GM18498 (cell line): Measurements from ENCODE around the gene NSUN6.
"Not testable (repeated sequence)": the region's sequence is repeated elsewhere in the genome, so short reads cannot be mapped to it uniquely, and the experiment has no call there.

Experiments used
- ATAC-seq: cut with Tn5 transposase; IDR thresholded peaks from one replicate; pipeline ENCODE4 v1.9.1; 2021; ENCODE audit warnings: mild to moderate bottlenecking, moderate library complexity; ENCODE audit not compliant: unreplicated experiment

Gene NSUN6

GRCh38 chr10:18659819-18660535 lies 8.6 kb upstream of the NSUN6 start:
- ATAC-seq, result peak; percentile 21

DNA sequence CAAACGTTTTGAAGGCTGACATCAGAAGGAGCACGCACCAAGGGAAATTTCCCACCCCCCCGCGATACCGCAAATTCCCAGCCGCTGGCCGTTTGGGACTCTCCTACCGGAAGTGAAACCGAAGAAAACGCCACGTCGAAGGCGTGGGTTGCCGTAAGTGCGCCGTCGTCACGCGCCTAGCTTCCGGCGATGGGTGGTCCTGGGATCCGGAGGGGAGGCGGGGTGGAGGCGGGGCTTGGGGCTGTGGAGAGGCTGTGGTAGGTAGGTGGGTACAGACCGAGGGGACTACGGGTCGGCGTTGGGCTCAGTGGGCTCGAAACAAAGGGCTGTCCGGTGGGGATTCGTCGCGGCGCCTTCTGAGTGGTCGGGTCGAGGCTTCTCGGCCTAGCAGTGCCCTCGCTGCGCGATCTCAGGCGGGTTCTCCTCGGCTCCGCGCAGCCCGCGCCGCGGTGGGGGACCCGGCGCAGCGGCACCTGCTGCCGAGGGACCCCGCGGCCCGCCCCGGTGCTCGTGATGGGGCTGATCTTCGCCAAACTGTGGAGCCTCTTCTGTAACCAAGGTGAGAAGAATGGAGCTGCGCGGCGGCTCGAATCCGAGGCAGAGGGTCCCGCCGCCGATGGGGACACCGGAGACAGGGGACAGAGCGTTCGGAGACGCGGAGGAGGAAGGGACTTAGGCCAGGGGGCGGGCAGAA lies 7.9 kb upstream of the NSUN6 start, which contains the start of gene ARL5B:
TSS of gene ARL5B (plus strand) at position 307 of the 694 bp plus-strand sequence. CDS start at position 514, 207 bp downstream.
- peak; percentile 92 for ATAC-seq

DNA sequence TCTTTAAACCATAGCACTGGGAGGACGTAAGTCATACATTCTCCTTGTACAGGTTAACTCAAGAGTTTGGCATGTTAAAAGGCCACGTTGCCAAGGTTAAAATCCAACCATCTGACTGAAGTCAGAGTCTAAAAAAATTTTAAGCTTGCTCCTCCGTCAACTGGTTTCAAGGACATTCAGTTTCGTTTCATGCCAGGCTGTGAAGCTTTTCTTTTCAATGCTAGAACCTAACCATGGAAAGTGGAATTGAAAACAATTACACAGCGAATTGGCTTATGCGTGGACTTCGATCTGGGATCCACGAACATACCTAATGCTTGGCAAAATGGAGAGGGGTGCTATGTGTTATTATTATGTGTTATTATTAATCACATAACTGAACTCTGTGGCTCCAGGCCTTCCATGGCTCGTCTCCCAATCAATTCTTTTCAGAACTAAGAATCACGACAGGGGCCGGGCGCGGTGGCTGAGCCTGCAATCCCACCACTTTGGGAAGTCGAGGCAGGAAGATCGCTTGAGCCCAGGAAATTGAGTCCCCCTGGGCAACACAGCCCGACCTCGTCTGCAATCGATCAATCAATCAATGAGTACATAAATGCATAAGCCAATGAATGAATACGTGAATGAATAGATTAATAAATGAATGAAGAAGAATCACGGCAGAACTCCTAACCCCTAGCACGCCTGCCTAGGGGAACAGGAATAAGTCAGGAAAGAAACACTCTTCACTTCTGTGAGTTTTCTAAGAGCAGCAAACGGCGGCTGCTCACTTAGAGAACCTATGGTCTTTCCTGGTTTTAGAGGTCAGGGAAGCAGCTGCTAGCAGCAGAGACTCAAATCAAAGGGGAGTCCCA lies 7.1 kb upstream of the NSUN6 start:
- peak; percentile 23 for ATAC-seq

GRCh38 chr10:18656724-18657123 lies 5.3 kb upstream of the NSUN6 start:
- ATAC-seq, result no peak

DNA sequence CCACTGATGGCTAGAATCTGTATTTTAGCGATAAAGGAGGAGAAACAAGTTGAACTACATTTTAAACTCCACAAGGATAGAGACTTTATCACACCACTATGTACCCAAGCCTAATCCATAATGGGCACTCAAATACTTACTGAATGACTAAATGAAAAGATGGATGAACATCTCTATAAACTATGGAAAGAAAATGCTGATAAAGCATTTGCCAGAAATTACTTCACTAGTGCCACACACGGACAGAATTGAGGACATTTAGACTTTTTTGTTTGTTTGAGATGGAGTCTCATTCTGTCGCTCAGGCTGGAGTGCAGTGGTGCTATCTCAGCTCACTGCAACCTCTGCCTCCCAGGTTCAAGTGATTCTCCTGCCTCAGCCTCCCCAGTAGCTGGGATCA lies 1.7 kb upstream of the NSUN6 start:
- ATAC-seq, result no peak

- ATAC-seq, result no peak
These were observed 886 bp downstream of the NSUN6 start for GRCh38 chr10:18650404-18650997.

- ATAC-seq, result no peak
These were observed 1.9 kb downstream of the NSUN6 start for GRCh38 chr10:18649364-18649959.

DNA sequence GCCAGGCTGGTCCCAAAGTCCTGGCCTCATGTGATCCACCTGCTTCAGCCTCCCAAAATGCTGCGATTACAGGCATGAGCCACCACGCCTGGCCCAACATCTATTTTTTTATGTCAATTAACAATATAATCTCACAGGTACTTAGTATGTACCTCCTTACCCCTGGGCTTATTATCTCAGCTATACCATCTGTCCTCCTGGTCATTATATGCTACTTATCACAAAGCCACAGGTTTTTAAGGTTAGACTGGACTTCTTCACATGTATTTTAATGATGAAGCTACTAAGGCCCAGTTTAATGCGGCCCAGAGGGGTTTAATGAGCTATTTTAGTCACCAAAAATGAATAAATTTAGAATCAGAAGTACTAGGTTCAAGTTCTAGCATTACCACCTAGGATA lies 3.4 kb downstream of the NSUN6 start:
- no peak for ATAC-seq

- ATAC-seq, result no peak
These were observed 4.2 kb downstream of the NSUN6 start for GRCh38 chr10:18647151-18647550.

GRCh38 chr10:18639719-18640118 lies 11.7 kb downstream of the NSUN6 start:
- not testable (repeated sequence) for ATAC-seq

GRCh38 chr10:18637400-18637799 lies 14.0 kb downstream of the NSUN6 start:
- ATAC-seq, result not testable (repeated sequence)

DNA sequence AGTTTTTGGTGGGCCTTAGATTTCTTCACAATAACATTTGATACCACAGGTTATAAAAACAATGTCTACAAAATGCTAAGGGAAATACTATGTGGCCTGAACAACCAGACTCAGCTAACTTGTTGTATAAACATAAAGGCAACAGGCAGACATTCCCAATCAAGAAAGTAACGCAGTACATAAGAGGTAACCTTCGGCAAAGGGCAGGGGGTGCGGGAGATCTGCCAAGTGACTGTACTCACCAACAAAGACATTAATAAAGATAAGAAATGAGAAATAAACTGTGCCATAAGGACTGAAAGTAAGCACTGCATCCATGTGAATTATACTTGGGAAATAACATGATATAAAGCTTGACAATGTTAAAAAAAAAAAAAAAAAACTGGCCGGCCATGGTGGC lies 15.4 kb downstream of the NSUN6 start:
- ATAC-seq, result no peak

DNA sequence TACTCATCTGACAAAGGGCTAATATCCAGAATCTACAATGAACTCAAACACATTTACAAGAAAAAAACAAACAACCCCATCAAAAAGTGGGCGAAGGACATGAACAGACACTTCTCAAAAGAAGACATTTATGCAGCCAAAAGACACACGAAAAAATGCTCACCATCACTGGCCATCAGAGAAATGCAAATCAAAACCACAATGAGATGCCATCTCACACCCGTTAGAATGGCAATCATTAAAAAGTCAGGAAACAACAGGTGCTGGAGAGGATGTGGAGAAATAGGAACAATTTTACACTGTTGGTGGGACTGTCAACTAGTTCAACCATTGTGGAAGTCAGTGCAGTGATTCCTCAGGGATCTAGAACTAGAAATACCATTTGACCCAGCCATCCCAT lies 18.9 kb downstream of the NSUN6 start:
- ATAC-seq, result not testable (repeated sequence)

GRCh38 chr10:18627452-18628018 lies 23.9 kb downstream of the NSUN6 start:
- ATAC-seq, result not testable (repeated sequence)

GRCh38 chr10:18625886-18626285 lies 25.5 kb downstream of the NSUN6 start:
- ATAC-seq, result no peak

DNA sequence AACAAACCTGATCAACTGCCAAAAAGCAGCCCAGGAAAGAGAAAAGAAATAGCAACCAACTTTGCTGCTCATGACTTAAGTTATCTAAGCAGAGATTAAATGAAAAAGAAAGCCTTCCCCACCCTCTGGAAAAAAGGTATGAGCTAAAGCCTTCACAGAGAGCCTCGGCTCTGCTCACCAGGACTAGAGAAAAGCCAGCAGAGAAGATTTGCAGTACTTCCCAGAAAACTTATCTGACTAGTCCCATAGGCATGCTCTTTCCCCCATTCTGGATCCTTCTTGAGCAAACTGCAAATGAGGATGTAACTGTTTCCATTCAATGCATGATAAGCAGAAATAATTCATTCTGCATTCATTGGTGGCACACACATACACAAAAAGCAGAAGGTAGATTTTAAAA lies 27.7 kb downstream of the NSUN6 start:
- ATAC-seq, result not testable (repeated sequence)

DNA sequence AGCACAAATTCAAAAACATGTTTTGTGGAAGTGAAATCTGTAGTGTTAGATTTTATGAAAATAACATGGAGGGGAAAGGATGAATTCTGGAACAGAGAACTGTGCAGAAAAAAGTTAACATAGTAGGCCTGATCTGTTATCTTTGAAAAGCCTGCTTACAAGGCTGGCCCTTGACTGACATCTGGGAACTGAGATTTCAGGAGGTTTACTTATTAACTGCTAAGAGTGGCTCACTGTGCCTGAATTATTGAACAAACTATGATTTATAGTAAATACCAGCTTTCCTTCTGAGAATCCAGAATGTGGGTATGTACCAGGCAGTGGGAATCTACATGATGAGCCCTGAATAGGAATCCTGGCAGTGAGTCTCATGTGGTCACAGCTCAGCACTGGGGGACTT lies 30.5 kb downstream of the NSUN6 start:
- no peak for ATAC-seq

GRCh38 chr10:18619016-18619415 lies 32.4 kb downstream of the NSUN6 start:
- ATAC-seq, result no peak

- ATAC-seq, result no peak
These were observed 35.0 kb downstream of the NSUN6 start for GRCh38 chr10:18616337-18616736.

DNA sequence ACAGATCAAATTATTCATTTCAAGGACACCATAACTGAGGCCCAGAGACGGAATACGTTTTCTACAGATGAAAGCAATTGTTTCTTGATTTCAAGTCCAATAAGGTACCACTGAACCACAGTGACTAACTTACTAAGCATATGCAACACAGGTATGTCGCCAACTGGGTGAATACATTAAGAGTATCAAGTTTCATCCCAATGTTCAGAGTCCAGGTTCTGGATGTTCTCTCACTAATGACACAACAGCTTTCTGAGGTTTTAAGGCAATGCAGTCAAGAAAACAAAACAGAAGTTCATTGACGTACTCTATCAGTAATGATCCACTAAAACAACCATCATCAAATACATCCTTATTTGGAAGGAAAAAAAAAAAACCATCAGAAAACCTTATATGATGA lies 35.8 kb downstream of the NSUN6 start:
- ATAC-seq, result no peak
